GM12891 (cell line): ENCODE data around the gene SPATA18.

Experiments used
- PAX5 ChIP-seq: IDR thresholded peaks from 2 replicates; pipeline ENCODE4 v1.6.1; 2011; ENCODE audit warnings: low read length, moderate library complexity, mild to moderate bottlenecking; ENCODE audit not compliant: insufficient read depth, severe bottlenecking
- POLR2A ChIP-seq: IDR thresholded peaks from 2 replicates; pipeline ENCODE4 v1.6.1; 2011; ENCODE audit warnings: low read depth, low read length, control low read depth
- POLR2AphosphoS5 ChIP-seq: IDR thresholded peaks from 2 replicates; pipeline ENCODE4 v1.6.1; 2011; ENCODE audit warnings: low read depth, low read length, control low read depth
- POU2F2 ChIP-seq: IDR thresholded peaks from 2 replicates; pipeline ENCODE4 v1.6.1; 2011; ENCODE audit warnings: low read depth, mild to moderate bottlenecking, control low read depth, low read length, moderate library complexity
- SPI1 ChIP-seq: IDR thresholded peaks from 2 replicates; pipeline ENCODE4 v1.6.1; 2011; ENCODE audit warnings: low read depth, low read length, control low read depth
- TAF1 ChIP-seq: IDR thresholded peaks from 2 replicates; pipeline ENCODE4 v1.6.1; 2011; ENCODE audit warnings: low read depth, low read length, control low read depth

- TF ChIP-seq POLR2AphosphoS5 (no peak), POLR2A (no peak), TAF1 (no peak), SPI1 (no peak), PAX5 (no peak), POU2F2 (no peak)
Measured at GRCh38 chr4:52057196-52057595, 6.1 kb downstream of the SPATA18 start.
